ENCODE results near the gene PLP1. TPM values are rescaled to one million over a fixed set of nuclear protein-coding genes. Genes with fewer than 3 reads are reported as not detected.

PLP1 gene
- total RNA-seq, 4 donors from 2014 or later: 3.8 to 13.7 (median 6.7) TPM

- H3K27ac ChIP-seq: no peak overlapping the region
- WGBS, 2 donors (ENCODE audit: low coverage in 1 of 2): 59% methylated on average over 8 of the region's 8 CpGs; no CpG with 5 or more reads in 1 of the 2 donors
- no peaks in the 10 kb centered on the region for H3K9me3 ChIP-seq
- no peak for DNase-seq
- in situ Hi-C loops (cut with MboI; ENCODE audit: low pct_ligation_motif_present in 1 of 4, low pct_unique_long_range_greater_than_20kb in 1 of 4, low sequenced_read_pairs in 3 of 4): no loop called here
- no peaks in the 10 kb centered on the region for H3K27me3 ChIP-seq
- H3K4me3 ChIP-seq: no peak overlapping the region
- no peaks in the 10 kb centered on the region for H3K4me1 ChIP-seq
- H3K36me3 ChIP-seq: no peaks in the 10 kb centered on the region
- TF ChIP-seq, protein P1, sequence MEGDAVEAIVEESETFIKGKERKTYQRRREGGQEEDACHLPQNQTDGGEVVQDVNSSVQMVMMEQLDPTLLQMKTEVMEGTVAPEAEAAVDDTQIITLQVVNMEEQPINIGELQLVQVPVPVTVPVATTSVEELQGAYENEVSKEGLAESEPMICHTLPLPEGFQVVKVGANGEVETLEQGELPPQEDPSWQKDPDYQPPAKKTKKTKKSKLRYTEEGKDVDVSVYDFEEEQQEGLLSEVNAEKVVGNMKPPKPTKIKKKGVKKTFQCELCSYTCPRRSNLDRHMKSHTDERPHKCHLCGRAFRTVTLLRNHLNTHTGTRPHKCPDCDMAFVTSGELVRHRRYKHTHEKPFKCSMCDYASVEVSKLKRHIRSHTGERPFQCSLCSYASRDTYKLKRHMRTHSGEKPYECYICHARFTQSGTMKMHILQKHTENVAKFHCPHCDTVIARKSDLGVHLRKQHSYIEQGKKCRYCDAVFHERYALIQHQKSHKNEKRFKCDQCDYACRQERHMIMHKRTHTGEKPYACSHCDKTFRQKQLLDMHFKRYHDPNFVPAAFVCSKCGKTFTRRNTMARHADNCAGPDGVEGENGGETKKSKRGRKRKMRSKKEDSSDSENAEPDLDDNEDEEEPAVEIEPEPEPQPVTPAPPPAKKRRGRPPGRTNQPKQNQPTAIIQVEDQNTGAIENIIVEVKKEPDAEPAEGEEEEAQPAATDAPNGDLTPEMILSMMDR (IDR thresholded peaks at IDR 0.05): no peak
- TF ChIP-seq POLR2AphosphoS5 (IDR thresholded peaks at IDR 0.05) (no peak), EP300 (IDR thresholded peaks at IDR 0.05; ENCODE audit: low read depth) (no peak), POLR2A (IDR thresholded peaks at IDR 0.05) (no peak)
- intact Hi-C loops (cut with DNase I; ENCODE audit: low total_unique reads): no loop called here
Observed at GRCh38 chrX:103730796-103731493, 45.7 kb upstream of the PLP1 start.

- in situ Hi-C loops (cut with MboI; ENCODE audit: low pct_ligation_motif_present in 1 of 4, low pct_unique_long_range_greater_than_20kb in 1 of 4, low sequenced_read_pairs in 3 of 4) (no loop called here), intact Hi-C loops (cut with DNase I; ENCODE audit: low total_unique reads) (no loop called here)
- Histone ChIP-seq H3K4me3 (no peak overlapping the region), H3K27ac (no peak overlapping the region), H3K36me3 (no peaks in the 10 kb centered on the region), H3K9me3 (no peaks in the 10 kb centered on the region), H3K4me1 (no peaks in the 10 kb centered on the region), H3K27me3 (no peaks in the 10 kb centered on the region)
- 100% methylated on average over 1 of the region's 1 CpG; no CpG with 5 or more reads in 1 of the 2 donors for WGBS, 2 donors (ENCODE audit: low coverage in 1 of 2)
- no peak for DNase-seq
- TF ChIP-seq EP300 (IDR thresholded peaks at IDR 0.05; ENCODE audit: low read depth) (no peak), POLR2AphosphoS5 (IDR thresholded peaks at IDR 0.05) (no peak), POLR2A (IDR thresholded peaks at IDR 0.05) (no peak)
- TF ChIP-seq, protein P1 (IDR thresholded peaks at IDR 0.05): no peak
Observed at GRCh38 chrX:103733017-103733416, 43.6 kb upstream of the PLP1 start.

DNA sequence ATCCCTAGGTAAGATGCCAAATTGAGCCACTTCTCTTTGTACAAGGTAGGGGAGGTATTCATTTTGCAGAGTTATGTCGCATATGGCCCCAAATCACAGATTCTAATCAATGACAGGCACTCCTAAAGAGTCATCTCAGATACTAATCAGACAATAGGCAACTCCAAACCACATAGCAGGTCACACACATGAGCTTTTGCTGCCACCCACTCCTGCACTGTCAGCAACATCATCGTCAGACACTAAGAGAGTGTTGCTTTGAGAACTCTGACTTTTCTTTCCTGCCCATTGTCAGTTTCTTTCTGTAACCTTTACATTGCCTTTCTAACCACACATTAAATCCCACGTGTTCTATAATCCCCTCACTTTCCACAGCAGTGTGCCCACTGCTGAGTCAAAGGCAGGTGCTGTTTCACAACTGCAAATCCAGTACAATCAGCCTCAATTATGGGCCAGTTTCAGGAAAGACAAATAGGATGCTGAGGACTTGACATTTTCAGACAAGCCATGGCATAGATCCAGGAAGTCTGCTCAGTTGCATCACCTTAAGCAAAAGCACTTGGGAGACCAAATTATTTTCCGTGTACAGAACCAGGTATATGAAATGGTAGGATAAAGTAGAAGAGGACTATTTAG is 42.4 kb upstream of the PLP1 start:
- H3K36me3 ChIP-seq: no peaks in the 10 kb centered on the region
- no peaks in the 10 kb centered on the region for H3K4me1 ChIP-seq
- in situ Hi-C loops (cut with MboI; ENCODE audit: low pct_ligation_motif_present in 1 of 4, low pct_unique_long_range_greater_than_20kb in 1 of 4, low sequenced_read_pairs in 3 of 4) (no loop called here), intact Hi-C loops (cut with DNase I; ENCODE audit: low total_unique reads) (no loop called here)
- TF ChIP-seq POLR2A (IDR thresholded peaks at IDR 0.05) (no peak), EP300 (IDR thresholded peaks at IDR 0.05; ENCODE audit: low read depth) (no peak), POLR2AphosphoS5 (IDR thresholded peaks at IDR 0.05) (no peak)
- TF ChIP-seq, protein P1 (IDR thresholded peaks at IDR 0.05): no peak
- H3K27ac ChIP-seq: no peak overlapping the region
- H3K27me3 ChIP-seq: no peaks in the 10 kb centered on the region
- H3K9me3 ChIP-seq: no peaks in the 10 kb centered on the region
- DNase-seq: no peak
- 60% methylated on average over 4 of the region's 4 CpGs; no CpG with 5 or more reads in 1 of the 2 donors for WGBS, 2 donors (ENCODE audit: low coverage in 1 of 2)
- no peak overlapping the region for H3K4me3 ChIP-seq

DNA sequence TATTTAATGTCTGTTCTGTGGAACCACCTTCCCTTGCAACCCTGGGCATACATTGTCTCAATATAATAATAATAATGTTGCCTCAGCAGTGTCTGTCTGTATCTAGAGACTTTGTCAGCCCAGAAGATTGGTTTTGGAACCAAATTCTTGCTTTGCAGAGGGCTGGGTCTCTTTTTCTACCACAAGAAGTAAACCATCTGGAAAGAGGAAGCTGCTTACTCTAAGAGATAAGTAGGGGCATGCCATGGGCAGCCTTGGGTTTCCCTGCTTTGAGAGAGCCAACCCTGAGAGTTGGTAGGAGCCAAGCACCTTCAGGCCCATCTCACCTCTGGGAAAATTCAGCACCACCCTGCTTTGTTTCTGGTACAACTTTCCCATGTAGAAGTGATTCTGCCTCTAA is 38.9 kb upstream of the PLP1 start:
- H3K9me3 ChIP-seq: no peaks in the 10 kb centered on the region
- H3K4me1 ChIP-seq: no peaks in the 10 kb centered on the region
- no peak for DNase-seq
- in situ Hi-C loops (cut with MboI; ENCODE audit: low pct_ligation_motif_present in 1 of 4, low pct_unique_long_range_greater_than_20kb in 1 of 4, low sequenced_read_pairs in 3 of 4): no loop called here
- H3K27ac ChIP-seq: no peak overlapping the region
- intact Hi-C loops (cut with DNase I; ENCODE audit: low total_unique reads): no loop called here
- H3K4me3 ChIP-seq: no peak overlapping the region
- no peak for TF ChIP-seq EP300 (IDR thresholded peaks at IDR 0.05; ENCODE audit: low read depth)
- TF ChIP-seq, protein P1 (IDR thresholded peaks at IDR 0.05): no peak
- no peak for TF ChIP-seq POLR2AphosphoS5 (IDR thresholded peaks at IDR 0.05)
- TF ChIP-seq POLR2A (IDR thresholded peaks at IDR 0.05): no peak
- no peaks in the 10 kb centered on the region for H3K36me3 ChIP-seq
- no peaks in the 10 kb centered on the region for H3K27me3 ChIP-seq
